Airway epithelial cell (primary cell): ENCODE results near the gene PRR4. TPM values are rescaled to one million over a fixed set of nuclear protein-coding genes. Genes with fewer than 3 reads are reported as not detected.

ENCODE experiments used
- total RNA-seq: library from RNA; depleted of rRNA; stranded (reverse); fragments of >200 nt; gene quantifications from 2 replicates; pipeline ENCODE4 v1.2.3, GENCODE V29; 2015

The PRR4 gene
- 1.6 TPM in 1 of 2 replicates, not detected in the other for total RNA-seq

GRCh38 chr12:10849425-10849878 lies at the start of gene PRR4:
Gene PRR4 (minus strand): TSS chr12:10849475. CDS start chr12:10849437, 38 bp downstream.

GRCh38 chr12:10884086-10884725 lies 34.9 kb upstream of the PRR4 start, which contains the start of gene PRH1:
Gene PRH1 (minus strand): TSS chr12:10884255. CDS start chr12:10884217, 38 bp downstream.

GRCh38 chr12:10826258-10826657 lies 23.0 kb downstream of the PRR4 start, which contains the start of gene TAS2R10:
Gene TAS2R10 (minus strand): TSS chr12:10826358. CDS start chr12:10826269, 89 bp downstream.

GRCh38 chr12:10810068-10810467 lies 39.2 kb downstream of the PRR4 start, which contains the start of gene TAS2R9:
Gene TAS2R9 (minus strand): TSS chr12:10810168. CDS start chr12:10810075, 93 bp downstream.

GRCh38 chr12:10807186-10807585 lies 42.1 kb downstream of the PRR4 start, which contains the start of gene TAS2R8:
Gene TAS2R8 (minus strand): TSS chr12:10807286. CDS start chr12:10806980, 306 bp downstream.

GRCh38 chr12:10802587-10802986 lies 46.7 kb downstream of the PRR4 start, which contains the start of gene TAS2R7:
Gene TAS2R7 (minus strand): TSS chr12:10802627. CDS start chr12:10802570, 57 bp downstream.

Other genes starting within 250 kb of the PRR4 start
- 17.8 and 22.8 TPM in 2 replicates for gene MAGOHB, start 235.9 kb downstream of the PRR4 start, total RNA-seq
- gene STYK1, start 175.4 kb downstream of the PRR4 start, total RNA-seq: 1.2 and 4.1 TPM in 2 replicates
- gene YBX3, start 126.2 kb downstream of the PRR4 start, total RNA-seq: 371 and 373 TPM in 2 replicates
- not detected in 2 replicates for gene TAS2R7, start 46.8 kb downstream of the PRR4 start, total RNA-seq
- not detected in 2 replicates for gene TAS2R8, start 42.2 kb downstream of the PRR4 start, total RNA-seq
- gene TAS2R9, start 39.3 kb downstream of the PRR4 start, total RNA-seq: not detected in 2 replicates
- 0.14 TPM in 1 of 2 replicates, not detected in the other for gene TAS2R10, start 23.1 kb downstream of the PRR4 start, total RNA-seq
- 1.5 and 2.4 TPM in 2 replicates for gene PRH1, start 34.8 kb upstream of the PRR4 start, total RNA-seq
- 0.14 TPM in 1 of 2 replicates, not detected in the other for gene TAS2R13, start 60.1 kb upstream of the PRR4 start, total RNA-seq
- gene PRH2, start 79.8 kb upstream of the PRR4 start, total RNA-seq: not detected in 2 replicates
- 0.28 TPM in 1 of 2 replicates, not detected in the other for gene TAS2R14, start 89.8 kb upstream of the PRR4 start, total RNA-seq
- gene TAS2R50, start 137.4 kb upstream of the PRR4 start, total RNA-seq: 0.23 and 0.56 TPM in 2 replicates
- gene TAS2R20, start 148.8 kb upstream of the PRR4 start, total RNA-seq: 0.21 TPM in 1 of 2 replicates, not detected in the other
- 0.65 TPM in 1 of 2 replicates, not detected in the other for gene TAS2R19, start 173.1 kb upstream of the PRR4 start, total RNA-seq
- gene TAS2R31, start 181.9 kb upstream of the PRR4 start, total RNA-seq: 0.99 TPM in 1 of 2 replicates, not detected in the other
- gene TAS2R46, start 212.8 kb upstream of the PRR4 start, total RNA-seq: not detected in 2 replicates
- gene TAS2R43, start 242.8 kb upstream of the PRR4 start, total RNA-seq: 0.28 TPM in 1 of 2 replicates, not detected in the other